GM21786 (cell line): ENCODE measurements around the gene HDAC4.

Source experiments
- ATAC-seq: cut with Tn5 transposase; IDR thresholded peaks from one replicate; pipeline ENCODE4 v1.9.1; 2021; ENCODE audit not compliant: unreplicated experiment

Gene HDAC4

GRCh38 chr2:239116456-239117246, 284.2 kb downstream of the HDAC4 start:
- ATAC-seq: no peak

GRCh38 chr2:239115616-239116015, 285.2 kb downstream of the HDAC4 start:
- no peak for ATAC-seq

- ATAC-seq: no peak
Observed at GRCh38 chr2:239114616-239115265, 286.1 kb downstream of the HDAC4 start.

- no peak for ATAC-seq
Observed at GRCh38 chr2:239114119-239114581, 286.7 kb downstream of the HDAC4 start.

GRCh38 chr2:239113615-239114014, 287.2 kb downstream of the HDAC4 start:
- ATAC-seq: no peak

GRCh38 chr2:239113171-239113570, 287.6 kb downstream of the HDAC4 start:
- no peak for ATAC-seq

GRCh38 chr2:239112127-239112774, 288.6 kb downstream of the HDAC4 start:
- no peak for ATAC-seq

- ATAC-seq: no peak
Observed at GRCh38 chr2:239111401-239112100, 289.3 kb downstream of the HDAC4 start.

GRCh38 chr2:239110595-239111048, 290.2 kb downstream of the HDAC4 start:
- no peak for ATAC-seq

- no peak for ATAC-seq
Observed at GRCh38 chr2:239109928-239110545, 290.8 kb downstream of the HDAC4 start.

- ATAC-seq: no peak
Observed at GRCh38 chr2:239109041-239109927, 291.5 kb downstream of the HDAC4 start.

GRCh38 chr2:239108459-239108858, 292.4 kb downstream of the HDAC4 start:
- no peak for ATAC-seq

GRCh38 chr2:239107936-239108335, 292.9 kb downstream of the HDAC4 start:
- ATAC-seq: no peak

GRCh38 chr2:239106966-239107365, 293.9 kb downstream of the HDAC4 start:
- ATAC-seq: no peak

GRCh38 chr2:239106314-239106908, 294.4 kb downstream of the HDAC4 start:
- ATAC-seq: no peak

- ATAC-seq: no peak
Observed at GRCh38 chr2:239105234-239105633, 295.6 kb downstream of the HDAC4 start.

- no peak for ATAC-seq
Observed at GRCh38 chr2:239104800-239105199, 296.0 kb downstream of the HDAC4 start.

- no peak for ATAC-seq
Observed at GRCh38 chr2:239103125-239104098, 297.4 kb downstream of the HDAC4 start.
